ENCODE data around the gene SGK2.

- TF ChIP-seq CTCF (IDR thresholded peaks at IDR 0.05): no peak
- no peak for TF ChIP-seq POLR2AphosphoS5 (IDR thresholded peaks at IDR 0.05; ENCODE audit: low read depth, low read length)
- TF ChIP-seq SIN3A (IDR thresholded peaks at IDR 0.05; ENCODE audit: borderline replicate concordance, insufficient read depth, low read depth, low read length): no peak
Measured at GRCh38 chr20:43570496-43570895, 11.7 kb downstream of the SGK2 start.
